Measurements from ENCODE around the gene BACH1.
A peak's percentile ranks its signal among the peaks of the same experiment; 100 is the strongest.

The BACH1 gene

DNA sequence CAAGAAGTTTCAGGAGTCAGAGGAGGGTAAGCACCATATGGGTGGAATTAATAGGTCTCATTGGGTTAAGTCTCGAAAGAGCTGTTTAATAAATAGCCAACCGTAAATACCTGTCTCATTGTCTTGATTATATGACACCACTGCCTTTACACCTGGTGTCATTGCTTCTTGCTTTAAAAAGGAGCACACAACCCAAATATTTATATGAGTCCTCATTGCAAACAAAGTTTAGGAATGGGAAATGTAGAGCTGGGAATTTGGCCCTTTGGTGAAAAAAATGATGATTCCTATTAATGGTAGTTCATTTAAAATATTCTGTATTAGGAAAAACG lies 2.1 kb downstream of the BACH1 start:
- H3K4me1 Mint-ChIP-seq (ENCODE audit: low read depth) = peaks cover 38% of the 10 kb centered on the region
- peaks cover 5% of the 10 kb centered on the region for H3K36me3 Mint-ChIP-seq (ENCODE audit: low read depth)
- H3K4me3 Mint-ChIP-seq = peak overlapping the region; percentile 88
- peaks cover 11% of the 10 kb centered on the region for H3K27me3 Mint-ChIP-seq (ENCODE audit: low read depth)
- H3K9me3 Mint-ChIP-seq = no peaks in the 10 kb centered on the region
- H3K27ac Mint-ChIP-seq = no peak overlapping the region

DNA sequence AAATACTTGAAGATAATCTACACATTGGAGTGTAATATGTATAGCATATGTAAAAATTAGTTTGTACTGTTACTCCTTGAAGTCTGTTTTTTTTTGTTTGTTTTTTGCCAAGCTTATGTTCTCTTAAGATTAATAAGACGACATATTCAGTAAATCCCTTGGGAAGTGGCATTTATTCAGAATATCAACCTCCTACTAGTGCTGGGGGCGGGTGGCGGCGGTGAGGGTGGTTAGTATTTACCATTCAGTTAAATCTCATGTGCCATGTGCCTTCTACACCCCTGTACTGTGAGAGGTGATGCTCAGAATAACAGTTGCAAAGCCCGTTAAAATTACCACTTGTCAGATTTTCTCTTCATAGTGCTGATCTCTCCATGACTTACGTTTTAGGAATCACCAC lies 3.0 kb downstream of the BACH1 start:
- no peak overlapping the region for H3K4me3 Mint-ChIP-seq
- H3K4me1 Mint-ChIP-seq (ENCODE audit: low read depth) = peaks cover 39% of the 10 kb centered on the region
- no peaks in the 10 kb centered on the region for H3K9me3 Mint-ChIP-seq
- H3K27me3 Mint-ChIP-seq (ENCODE audit: low read depth) = peaks cover 11% of the 10 kb centered on the region
- H3K27ac Mint-ChIP-seq = no peak overlapping the region
- peaks cover 8% of the 10 kb centered on the region for H3K36me3 Mint-ChIP-seq (ENCODE audit: low read depth)

DNA sequence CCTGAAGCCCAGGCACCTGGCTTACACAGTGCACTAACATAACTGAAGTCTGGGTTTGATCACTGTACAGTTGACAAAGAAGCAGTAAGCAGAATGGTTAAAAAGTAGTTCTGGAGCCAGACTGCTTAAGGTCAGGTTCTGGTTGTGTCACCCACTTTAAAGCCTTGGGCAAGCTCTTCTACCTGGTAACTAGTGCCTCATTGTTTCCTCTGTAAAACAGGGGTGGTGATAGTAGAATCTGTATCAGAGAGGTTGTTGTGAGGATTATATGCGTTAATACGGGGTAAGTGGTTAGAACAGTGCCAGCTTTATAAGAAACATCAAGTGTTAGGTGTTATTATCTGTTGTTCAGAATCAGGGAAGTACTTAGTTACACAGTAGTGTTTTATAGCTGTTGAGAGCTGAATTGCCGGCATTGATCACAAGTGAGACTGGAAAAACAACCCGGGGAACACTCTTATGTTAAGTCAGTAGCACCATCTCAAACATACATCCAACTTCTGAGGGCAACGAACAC lies 3.7 kb downstream of the BACH1 start:
- Mint-ChIP-seq H3K27me3 (ENCODE audit: low read depth) (peaks cover 6% of the 10 kb centered on the region), H3K27ac (no peak overlapping the region), H3K36me3 (ENCODE audit: low read depth) (peaks cover 8% of the 10 kb centered on the region)

DNA sequence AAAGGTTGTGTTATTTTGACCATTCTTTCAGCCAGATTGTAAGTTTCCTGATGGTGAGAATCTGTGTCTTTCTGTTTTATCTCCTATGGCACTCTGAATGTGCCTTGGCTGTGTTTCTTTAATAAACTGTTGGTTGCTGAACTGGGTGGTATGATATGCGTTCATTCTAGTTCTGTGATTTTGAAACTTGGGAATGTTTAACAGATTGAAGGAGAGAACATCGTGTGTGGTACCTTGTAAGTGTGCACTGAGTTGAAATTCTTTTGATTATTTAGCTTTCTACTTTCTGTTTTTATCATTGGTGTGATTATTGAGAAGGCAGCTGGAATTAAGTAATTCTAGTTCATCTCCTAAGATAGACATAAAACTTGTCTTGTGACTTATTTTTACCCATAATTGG lies 4.6 kb downstream of the BACH1 start:
- H3K4me1 Mint-ChIP-seq (ENCODE audit: low read depth) = peaks cover 38% of the 10 kb centered on the region

More for the DNA sequence above, 3.7 kb downstream of the BACH1 start:
- H3K9me3 Mint-ChIP-seq = no peaks in the 10 kb centered on the region
- H3K4me1 Mint-ChIP-seq (ENCODE audit: low read depth) = peaks cover 38% of the 10 kb centered on the region
- H3K4me3 Mint-ChIP-seq = no peak overlapping the region

DNA sequence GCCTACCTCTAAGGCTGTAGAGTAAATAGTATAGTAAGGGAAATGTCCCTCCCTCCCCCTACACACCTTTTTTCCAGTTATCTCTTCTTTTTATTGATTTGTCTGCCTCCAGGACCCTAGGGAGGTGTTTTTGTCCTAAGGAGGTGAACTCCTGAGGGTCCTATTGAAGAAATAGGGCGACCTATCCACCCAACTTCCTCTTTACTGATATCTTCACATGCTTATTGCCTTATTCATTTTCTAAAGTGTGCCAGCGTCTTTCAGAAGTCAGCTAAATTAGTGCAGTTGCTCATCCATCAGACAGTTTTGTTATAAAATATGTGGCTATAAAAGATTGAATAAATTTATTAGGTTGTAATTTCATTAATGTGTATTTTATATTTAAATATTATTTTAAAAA lies 5.9 kb downstream of the BACH1 start:
- no peak overlapping the region for H3K27ac Mint-ChIP-seq
- peaks cover 37% of the 10 kb centered on the region for H3K4me1 Mint-ChIP-seq (ENCODE audit: low read depth)
- peaks cover 8% of the 10 kb centered on the region for H3K36me3 Mint-ChIP-seq (ENCODE audit: low read depth)
- H3K27me3 Mint-ChIP-seq (ENCODE audit: low read depth) = no peaks in the 10 kb centered on the region
- H3K4me3 Mint-ChIP-seq = no peak overlapping the region
- no peaks in the 10 kb centered on the region for H3K9me3 Mint-ChIP-seq

More for the DNA sequence above, 4.6 kb downstream of the BACH1 start:
- Mint-ChIP-seq H3K36me3 (ENCODE audit: low read depth) (peaks cover 8% of the 10 kb centered on the region), H3K4me3 (no peak overlapping the region), H3K9me3 (no peaks in the 10 kb centered on the region), H3K27ac (no peak overlapping the region), H3K27me3 (ENCODE audit: low read depth) (no peaks in the 10 kb centered on the region)

DNA sequence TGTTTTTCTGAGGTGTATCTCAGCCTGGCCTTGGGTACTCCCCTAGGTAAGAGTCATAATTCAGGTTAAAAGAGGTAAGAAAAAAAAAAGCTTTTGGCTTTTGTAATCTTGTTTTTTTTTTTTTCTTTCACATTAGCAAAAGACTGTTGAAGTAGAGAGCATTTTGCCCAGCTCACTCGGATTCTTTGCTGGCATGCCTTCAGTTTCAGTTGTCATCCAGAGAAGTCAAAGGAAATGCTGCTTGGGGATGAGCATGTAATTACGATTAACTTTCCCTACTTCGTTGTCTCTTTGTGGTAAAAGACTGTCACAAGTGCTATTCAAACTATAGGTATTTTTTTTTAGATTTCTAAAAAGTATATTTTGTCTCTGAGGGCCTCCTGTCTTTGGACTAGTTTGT lies 6.3 kb downstream of the BACH1 start:
- Mint-ChIP-seq H3K27ac (no peak overlapping the region), H3K9me3 (no peaks in the 10 kb centered on the region), H3K4me3 (no peak overlapping the region), H3K36me3 (ENCODE audit: low read depth) (peaks cover 8% of the 10 kb centered on the region), H3K4me1 (ENCODE audit: low read depth) (peaks cover 32% of the 10 kb centered on the region), H3K27me3 (ENCODE audit: low read depth) (no peaks in the 10 kb centered on the region)

DNA sequence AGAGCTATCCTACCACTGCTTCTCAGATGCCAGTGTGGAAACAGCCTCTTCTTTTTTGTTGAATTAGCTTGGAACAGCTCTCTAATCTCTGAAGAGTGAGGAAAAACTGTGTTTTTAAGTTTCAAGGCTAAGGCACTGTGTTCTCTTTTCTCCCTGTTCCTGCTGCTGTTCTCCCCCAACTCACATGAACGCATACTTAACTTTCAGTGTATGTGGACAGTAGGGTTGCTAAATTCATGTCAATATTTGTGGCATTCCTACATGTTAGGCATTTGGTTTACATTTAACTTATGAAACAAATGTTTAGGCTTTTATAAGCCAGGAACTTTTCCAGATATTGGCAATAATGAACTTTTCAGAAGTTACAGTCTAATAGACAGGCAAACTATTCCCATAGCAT lies 6.8 kb downstream of the BACH1 start:
- Mint-ChIP-seq H3K4me3 (no peak overlapping the region), H3K9me3 (no peaks in the 10 kb centered on the region), H3K4me1 (ENCODE audit: low read depth) (peaks cover 31% of the 10 kb centered on the region), H3K27ac (no peak overlapping the region), H3K27me3 (ENCODE audit: low read depth) (no peaks in the 10 kb centered on the region), H3K36me3 (ENCODE audit: low read depth) (peaks cover 7% of the 10 kb centered on the region)

DNA sequence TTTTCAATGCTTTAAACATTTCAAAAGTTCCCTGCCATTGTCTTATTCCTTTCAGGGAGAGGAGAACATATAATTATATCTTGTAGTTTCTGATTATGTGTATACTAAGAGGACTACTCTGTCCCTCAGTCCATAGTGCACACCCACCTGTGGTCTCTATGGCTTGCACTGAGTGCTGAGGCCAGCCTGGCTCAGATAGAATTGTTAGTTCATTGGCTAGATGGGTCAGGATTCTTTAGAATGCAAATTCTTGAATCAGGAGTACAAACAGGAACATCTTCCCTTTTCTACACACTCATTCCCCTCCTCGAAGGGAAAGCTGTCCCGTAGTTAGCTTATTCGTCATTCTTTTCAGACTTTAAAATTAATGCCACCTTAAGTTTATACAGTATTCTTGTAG lies 8.2 kb downstream of the BACH1 start:
- Mint-ChIP-seq H3K27ac (no peak overlapping the region), H3K4me1 (ENCODE audit: low read depth) (peaks cover 24% of the 10 kb centered on the region), H3K9me3 (no peaks in the 10 kb centered on the region), H3K4me3 (no peak overlapping the region), H3K27me3 (ENCODE audit: low read depth) (no peaks in the 10 kb centered on the region), H3K36me3 (ENCODE audit: low read depth) (peaks cover 10% of the 10 kb centered on the region)

DNA sequence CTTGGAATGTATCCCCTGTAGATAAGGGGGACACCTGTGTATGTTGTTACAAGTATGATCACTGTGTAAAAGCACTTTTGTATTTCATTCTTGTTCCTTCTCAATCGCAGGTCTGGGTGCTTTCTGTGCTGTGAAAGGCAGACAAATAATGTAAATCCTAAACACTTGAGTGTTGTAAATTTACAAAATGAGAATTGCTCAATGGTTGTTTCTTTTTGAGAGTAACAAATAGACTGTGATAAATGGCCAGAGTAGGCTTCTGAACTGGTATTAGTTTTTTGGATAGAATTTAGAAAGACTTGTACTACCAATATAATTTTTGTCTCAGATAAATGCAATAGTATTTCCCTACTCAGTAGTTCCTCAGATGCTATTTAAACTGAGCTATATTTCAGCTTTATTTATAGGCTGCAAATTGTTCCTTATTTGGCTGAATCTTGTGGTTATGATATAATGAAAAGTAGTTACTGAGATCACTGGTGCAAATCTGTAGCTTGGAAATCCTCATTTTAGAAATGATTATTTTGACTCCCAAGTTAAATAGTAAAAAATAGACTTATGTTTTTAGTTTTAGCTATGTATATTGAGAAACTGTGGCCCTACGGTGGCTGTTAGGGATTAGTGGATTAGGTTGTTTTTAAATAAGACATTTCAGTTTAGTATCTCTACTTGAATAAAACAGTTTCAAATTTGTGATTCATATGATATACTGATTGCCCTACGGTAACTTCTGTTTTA lies 9.2 kb downstream of the BACH1 start:
- H3K9me3 Mint-ChIP-seq = no peaks in the 10 kb centered on the region
- H3K4me1 Mint-ChIP-seq (ENCODE audit: low read depth) = peaks cover 16% of the 10 kb centered on the region
- no peak overlapping the region for H3K27ac Mint-ChIP-seq
- H3K36me3 Mint-ChIP-seq (ENCODE audit: low read depth) = peaks cover 10% of the 10 kb centered on the region
- H3K4me3 Mint-ChIP-seq = no peak overlapping the region
- no peaks in the 10 kb centered on the region for H3K27me3 Mint-ChIP-seq (ENCODE audit: low read depth)

DNA sequence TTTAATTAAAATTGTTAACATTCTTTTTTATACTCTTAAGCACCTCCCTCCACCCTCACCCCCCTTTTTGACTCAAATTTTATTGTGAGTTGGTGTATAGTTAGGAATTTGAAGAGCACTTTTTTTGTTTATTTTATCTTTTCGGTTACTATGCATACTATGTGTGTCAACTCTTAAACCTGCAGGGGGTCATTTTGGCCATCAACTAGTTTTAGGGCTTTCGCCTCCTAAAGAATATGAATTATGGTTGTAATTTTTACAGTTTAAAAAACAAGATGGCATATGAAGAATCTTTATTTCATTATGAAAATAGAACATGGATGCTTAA lies 9.7 kb downstream of the BACH1 start:
- Mint-ChIP-seq H3K4me3 (no peak overlapping the region), H3K9me3 (no peaks in the 10 kb centered on the region), H3K4me1 (ENCODE audit: low read depth) (peaks cover 14% of the 10 kb centered on the region), H3K36me3 (ENCODE audit: low read depth) (peaks cover 10% of the 10 kb centered on the region), H3K27me3 (ENCODE audit: low read depth) (no peaks in the 10 kb centered on the region), H3K27ac (no peak overlapping the region)

DNA sequence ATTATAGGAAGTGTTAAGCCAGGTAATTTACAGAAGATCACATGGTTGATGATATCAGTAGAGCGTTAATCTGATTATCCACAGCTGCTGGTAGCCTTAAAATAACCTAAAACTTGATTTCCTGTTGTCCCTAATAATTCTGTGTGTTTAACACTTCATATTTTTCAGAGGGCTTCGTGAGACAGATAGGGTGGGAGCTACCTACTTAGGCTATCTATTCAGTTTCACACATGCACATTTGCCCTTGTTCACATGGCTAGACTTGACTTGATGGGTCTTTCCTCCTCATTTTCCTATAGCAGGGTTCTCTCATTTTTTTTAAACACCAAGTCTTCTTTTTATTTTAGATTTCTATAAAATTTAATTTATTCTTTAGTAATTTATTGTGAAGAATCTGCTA lies 11.0 kb downstream of the BACH1 start:
- Mint-ChIP-seq H3K36me3 (ENCODE audit: low read depth) (peaks cover 10% of the 10 kb centered on the region), H3K27ac (no peak overlapping the region), H3K27me3 (ENCODE audit: low read depth) (no peaks in the 10 kb centered on the region), H3K4me1 (ENCODE audit: low read depth) (peaks cover 12% of the 10 kb centered on the region), H3K9me3 (no peaks in the 10 kb centered on the region), H3K4me3 (no peak overlapping the region)

DNA sequence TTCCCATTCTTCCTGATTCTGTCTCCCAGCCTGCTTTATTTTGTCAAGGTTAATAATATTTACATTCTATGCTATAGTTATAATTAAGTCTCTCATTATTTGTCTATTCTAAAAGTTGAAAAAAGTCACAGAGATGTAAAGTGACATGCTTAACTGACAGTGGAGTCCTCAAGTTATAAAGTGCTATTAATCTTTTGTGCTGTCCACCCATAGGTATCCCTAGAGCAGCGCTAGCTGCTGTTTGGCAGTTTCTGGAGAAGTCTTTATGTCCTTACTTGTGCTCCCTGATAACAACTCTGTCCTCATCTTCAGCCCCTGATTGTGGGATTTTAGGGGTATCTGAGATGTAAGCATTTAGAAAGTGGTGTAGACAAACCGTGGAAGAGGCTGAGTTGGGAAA lies 13.1 kb downstream of the BACH1 start:
- H3K27ac Mint-ChIP-seq = no peak overlapping the region
- no peak overlapping the region for H3K4me3 Mint-ChIP-seq
- H3K9me3 Mint-ChIP-seq = no peaks in the 10 kb centered on the region
- H3K27me3 Mint-ChIP-seq (ENCODE audit: low read depth) = no peaks in the 10 kb centered on the region
- peaks cover 6% of the 10 kb centered on the region for H3K36me3 Mint-ChIP-seq (ENCODE audit: low read depth)
- H3K4me1 Mint-ChIP-seq (ENCODE audit: low read depth) = peaks cover 9% of the 10 kb centered on the region

DNA sequence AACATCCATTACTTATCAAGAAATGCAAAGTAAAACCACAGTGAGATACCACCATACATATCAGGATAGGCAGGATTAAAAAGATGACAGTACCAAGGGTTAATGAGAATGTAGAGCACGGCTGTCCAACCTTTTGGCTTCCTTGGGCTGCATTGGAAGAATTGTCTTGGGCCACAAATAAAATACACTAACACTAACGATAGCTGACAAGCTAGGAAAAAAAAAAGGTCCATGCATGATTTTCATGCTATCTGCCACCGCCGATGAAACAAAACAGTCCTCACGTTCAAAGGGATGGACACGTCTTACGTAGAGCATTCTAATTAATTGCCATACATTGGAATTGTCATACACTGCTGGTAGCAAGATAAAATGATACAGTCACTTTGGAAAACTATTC lies 14.3 kb downstream of the BACH1 start:
- H3K27ac Mint-ChIP-seq = no peak overlapping the region

DNA sequence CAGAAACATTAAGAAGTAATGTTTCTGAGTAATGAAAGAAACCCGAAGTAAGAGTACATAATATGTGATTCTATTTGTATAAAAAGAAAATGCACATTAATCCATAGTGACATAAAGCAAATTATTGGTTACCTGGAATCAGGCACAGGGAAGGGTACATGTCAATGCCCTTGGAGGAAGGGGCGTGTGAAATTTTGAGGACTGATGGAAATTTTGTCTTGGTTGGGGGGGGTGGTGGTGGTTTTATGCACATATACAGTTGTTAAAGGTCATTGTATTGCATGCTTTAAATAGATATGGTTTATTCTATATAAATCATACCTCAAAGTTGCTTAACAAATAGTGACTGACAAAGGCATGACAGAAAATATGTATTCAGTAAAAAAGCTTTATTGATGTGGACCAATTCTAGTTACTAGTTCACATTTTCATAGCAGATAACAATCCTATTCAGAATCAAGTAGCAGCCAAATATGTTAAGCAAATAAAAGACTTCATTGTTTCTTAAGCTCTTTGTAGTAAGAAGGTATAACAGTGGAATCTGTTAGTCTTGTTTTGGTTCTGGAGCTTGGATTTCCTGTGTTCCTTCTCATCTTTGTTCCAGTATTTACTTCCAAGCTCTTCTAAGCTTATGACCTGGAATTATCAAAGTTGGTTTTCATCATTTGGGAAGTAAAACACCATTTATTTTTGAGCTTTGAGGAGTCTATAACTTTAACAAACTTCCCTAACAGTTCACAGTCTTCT lies 15.1 kb downstream of the BACH1 start:
- Mint-ChIP-seq H3K4me1 (ENCODE audit: low read depth) (peaks cover 13% of the 10 kb centered on the region), H3K36me3 (ENCODE audit: low read depth) (peaks cover 6% of the 10 kb centered on the region), H3K4me3 (no peak overlapping the region), H3K9me3 (no peaks in the 10 kb centered on the region), H3K27me3 (ENCODE audit: low read depth) (no peaks in the 10 kb centered on the region), H3K27ac (no peak overlapping the region)

More for the DNA sequence above, 14.3 kb downstream of the BACH1 start:
- peaks cover 6% of the 10 kb centered on the region for H3K36me3 Mint-ChIP-seq (ENCODE audit: low read depth)
- H3K9me3 Mint-ChIP-seq = no peaks in the 10 kb centered on the region
- peaks cover 13% of the 10 kb centered on the region for H3K4me1 Mint-ChIP-seq (ENCODE audit: low read depth)
- no peak overlapping the region for H3K4me3 Mint-ChIP-seq
- no peaks in the 10 kb centered on the region for H3K27me3 Mint-ChIP-seq (ENCODE audit: low read depth)

DNA sequence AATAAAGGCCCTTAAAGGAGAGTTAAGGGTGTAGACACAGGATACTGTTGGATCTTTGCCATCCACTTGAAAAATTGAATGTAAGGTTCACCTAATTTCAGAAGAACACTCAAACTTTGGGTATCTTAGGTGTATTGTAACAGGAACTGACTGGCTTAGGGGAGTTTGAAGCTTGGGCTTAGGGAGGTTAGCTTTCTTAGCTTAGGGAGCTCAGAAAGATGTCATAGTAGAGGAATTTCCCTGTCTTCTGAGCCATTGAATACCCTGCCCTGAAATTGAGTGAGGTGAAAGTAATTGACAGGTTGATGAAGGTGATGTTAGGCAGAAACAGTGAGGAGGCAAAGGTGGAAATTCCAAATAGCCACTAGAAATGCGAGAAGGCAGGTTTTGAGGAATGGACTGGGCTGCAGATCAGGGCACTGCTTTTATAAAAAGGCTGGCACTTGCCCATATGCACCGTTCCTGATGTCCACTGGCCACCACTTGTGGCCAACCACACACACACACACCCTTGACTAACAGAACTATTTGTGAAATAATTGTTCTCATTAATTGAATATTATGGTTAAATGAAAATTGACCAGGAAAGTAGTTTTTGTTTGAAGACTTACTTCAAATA lies 16.5 kb downstream of the BACH1 start:
- H3K27me3 Mint-ChIP-seq (ENCODE audit: low read depth) = no peaks in the 10 kb centered on the region
- no peak overlapping the region for H3K4me3 Mint-ChIP-seq
- H3K9me3 Mint-ChIP-seq = no peaks in the 10 kb centered on the region
- peaks cover 11% of the 10 kb centered on the region for H3K4me1 Mint-ChIP-seq (ENCODE audit: low read depth)
- peaks cover 7% of the 10 kb centered on the region for H3K36me3 Mint-ChIP-seq (ENCODE audit: low read depth)
- H3K27ac Mint-ChIP-seq = no peak overlapping the region
